ENCODE data around the gene ZNF221.

DNA sequence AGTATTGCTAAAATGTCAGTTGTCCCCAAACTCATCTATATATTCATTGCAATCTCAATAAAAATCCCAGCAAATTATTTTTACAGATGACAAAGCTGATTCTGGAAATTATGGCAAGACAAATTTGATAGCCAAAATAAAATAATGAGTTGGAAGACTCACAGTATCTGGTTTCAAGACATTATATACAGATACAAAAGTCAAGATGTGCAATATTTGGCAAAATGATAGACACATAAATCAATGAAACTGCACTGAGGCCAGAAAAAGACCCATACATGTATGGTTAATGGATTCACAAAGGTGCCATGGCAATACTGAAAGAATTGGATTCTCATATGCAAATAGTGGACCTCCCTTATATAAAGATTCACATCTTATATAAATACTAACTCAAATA is 40.1 kb upstream of the ZNF221 start:
- no peak for TF ChIP-seq CTCF (IDR thresholded peaks at IDR 0.05)
- TF ChIP-seq EZH2 (IDR thresholded peaks at IDR 0.05; ENCODE audit: borderline replicate concordance, insufficient read depth, low read depth, low read length, poor library complexity, severe bottlenecking), result no peak
